Umbilical cord (tissue), 2 donors: ENCODE data around the gene ZNF503. TPM values are rescaled to one million over a fixed set of nuclear protein-coding genes. Genes with fewer than 3 reads are reported as not detected.

Source experiments
- DNase-seq: peaks from one replicate; pipeline ENCODE4 v3.0.0-alpha.2; 2015; ENCODE audit warnings: low spot score
- total RNA-seq: library from RNA; depleted of rRNA; stranded (reverse); fragments of >200 nt; gene quantifications from one replicate; pipeline ENCODE4 v1.2.3, GENCODE V29; 2014; ENCODE audit warnings: low replicate concordance; ENCODE audit not compliant: insufficient read depth

Gene ZNF503
- total RNA-seq, 1 donor from 2014 or later, result 10.1 TPM

- DNase-seq, result peak; percentile 39
These were observed 29.9 kb upstream of the ZNF503 start, which contains the start of gene LRMDA for GRCh38 chr10:75431180-75432111. LRMDA (plus strand) TSS chr10:75431624.

- DNase-seq, result peak; percentile 80
These were observed 28.6 kb upstream of the ZNF503 start for GRCh38 chr10:75430000-75430763.

GRCh38 chr10:75429159-75429827 lies 27.7 kb upstream of the ZNF503 start:
- DNase-seq, result no peak

GRCh38 chr10:75428434-75429158 lies 27.0 kb upstream of the ZNF503 start:
- DNase-seq, result no peak

- DNase-seq, result peak; percentile 27
These were observed 26.4 kb upstream of the ZNF503 start for GRCh38 chr10:75427951-75428350.

- DNase-seq, result no peak
These were observed 25.3 kb upstream of the ZNF503 start for GRCh38 chr10:75426880-75427279.

- no peak for DNase-seq
These were observed 23.9 kb upstream of the ZNF503 start for GRCh38 chr10:75425291-75426079.

- DNase-seq, result no peak
These were observed 23.0 kb upstream of the ZNF503 start for GRCh38 chr10:75424571-75424970.

GRCh38 chr10:75422913-75423312 lies 21.3 kb upstream of the ZNF503 start:
- no peak for DNase-seq

GRCh38 chr10:75418712-75419111 lies 17.1 kb upstream of the ZNF503 start:
- no peak for DNase-seq

- no peak for DNase-seq
These were observed 16.7 kb upstream of the ZNF503 start for GRCh38 chr10:75418293-75418692.

- no peak for DNase-seq
These were observed 16.0 kb upstream of the ZNF503 start for GRCh38 chr10:75417522-75417927.

- DNase-seq, result no peak
These were observed 13.0 kb upstream of the ZNF503 start for GRCh38 chr10:75414527-75414926.

GRCh38 chr10:75410132-75411005 lies 8.8 kb upstream of the ZNF503 start:
- no peak for DNase-seq

GRCh38 chr10:75408911-75409885 lies 7.6 kb upstream of the ZNF503 start:
- peak; percentile 75 for DNase-seq

GRCh38 chr10:75408509-75408875 lies 6.9 kb upstream of the ZNF503 start:
- DNase-seq, result no peak

- peak; percentile 68 for DNase-seq
These were observed 6.3 kb upstream of the ZNF503 start for GRCh38 chr10:75407713-75408508.
